8988T (cell line): ENCODE measurements around the gene EXOSC3.

Experiments
- DNase-seq: peaks from one replicate; pipeline ENCODE4 v3.0.0; 2011

EXOSC3 gene

DNA sequence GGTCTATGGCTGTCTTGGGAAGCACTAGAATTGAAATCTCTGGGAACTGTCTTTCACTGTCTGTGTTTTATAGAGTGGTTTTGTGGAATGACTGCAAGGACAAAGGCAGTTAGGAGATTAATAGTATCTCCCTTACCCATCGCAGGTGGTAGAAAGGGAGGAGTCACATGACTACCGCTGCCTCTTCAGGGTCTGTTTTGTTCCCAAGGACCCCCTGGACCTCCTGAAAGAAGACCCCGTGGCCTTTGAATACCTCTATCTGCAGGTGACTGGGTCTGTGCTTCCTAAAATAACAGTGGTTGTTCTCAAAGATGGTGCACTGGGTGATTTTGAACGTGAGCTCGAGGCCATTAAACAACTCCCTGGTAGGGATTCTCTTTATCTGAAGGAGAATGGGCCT is 54.0 kb downstream of the EXOSC3 start:
- DNase-seq = no peak

GRCh38 chr9:37730256-37730655 is 54.6 kb downstream of the EXOSC3 start:
- no peak for DNase-seq
